HCT116 (cell line): ENCODE results near the gene HAGH.

Experiments
- CEBPB ChIP-seq: IDR thresholded peaks from 2 replicates; pipeline ENCODE4 v1.6.1; 2012; ENCODE audit warnings: low read depth
- CTCF ChIP-seq, 3 experiments: fragments of 200-600 bp in 1 of 3; sonication (generic) in 1 of 3; IDR thresholded peaks in 2 of 3; conservative IDR thresholded peaks in 1 of 3; 2 replicates each; pipeline ENCODE4 v1.5.1; 2012 to 2017; ENCODE audit warnings: low read depth in 2 of 3, low read length in 2 of 3, antibody characterized with exemption in 1 of 3, borderline replicate concordance in 1 of 3, control low read depth in 1 of 3, mild to moderate bottlenecking in 1 of 3, mixed read lengths in 1 of 3, mixed run types in 1 of 3, moderate library complexity in 1 of 3; ENCODE audit not compliant: insufficient read depth in 1 of 3
- JUND ChIP-seq: IDR thresholded peaks from 2 replicates; pipeline ENCODE4 v1.6.1; 2012
- POLR2A ChIP-seq: IDR thresholded peaks from 2 replicates; pipeline ENCODE4 v1.7.0; 2011; ENCODE audit warnings: borderline replicate concordance; ENCODE audit not compliant: insufficient read depth, insufficient read length; ENCODE audit errors: extremely low read depth
- SIN3A ChIP-seq: IDR thresholded peaks from 2 replicates; pipeline ENCODE4 v1.6.1; 2012; ENCODE audit warnings: low read depth
- SRF ChIP-seq: IDR thresholded peaks from 2 replicates; pipeline ENCODE4 v1.6.1; 2012; ENCODE audit warnings: low read depth
- ZFX ChIP-seq: fragments of 450-650 bp; IDR thresholded peaks from 2 replicates; pipeline ENCODE4 v1.6.1; 2017

GRCh38 chr16:1809281-1809801, 17.3 kb downstream of the HAGH start:
- TF ChIP-seq SIN3A = no peak
- no peak for TF ChIP-seq CTCF (IDR thresholded peaks at IDR 0.05 in 2 of 3, conservative IDR thresholded peaks at IDR 0.05 in 1 of 3; ENCODE audit: borderline replicate concordance in 1 of 3, insufficient read depth in 1 of 3, low read depth in 2 of 3, low read length in 2 of 3)
- no peak for TF ChIP-seq POLR2A
- no peak for TF ChIP-seq SRF
- no peak for TF ChIP-seq ZFX
- no peak for TF ChIP-seq JUND
- TF ChIP-seq CEBPB = no peak
